ENCODE measurements around the gene SPATA13.

Gene SPATA13

DNA sequence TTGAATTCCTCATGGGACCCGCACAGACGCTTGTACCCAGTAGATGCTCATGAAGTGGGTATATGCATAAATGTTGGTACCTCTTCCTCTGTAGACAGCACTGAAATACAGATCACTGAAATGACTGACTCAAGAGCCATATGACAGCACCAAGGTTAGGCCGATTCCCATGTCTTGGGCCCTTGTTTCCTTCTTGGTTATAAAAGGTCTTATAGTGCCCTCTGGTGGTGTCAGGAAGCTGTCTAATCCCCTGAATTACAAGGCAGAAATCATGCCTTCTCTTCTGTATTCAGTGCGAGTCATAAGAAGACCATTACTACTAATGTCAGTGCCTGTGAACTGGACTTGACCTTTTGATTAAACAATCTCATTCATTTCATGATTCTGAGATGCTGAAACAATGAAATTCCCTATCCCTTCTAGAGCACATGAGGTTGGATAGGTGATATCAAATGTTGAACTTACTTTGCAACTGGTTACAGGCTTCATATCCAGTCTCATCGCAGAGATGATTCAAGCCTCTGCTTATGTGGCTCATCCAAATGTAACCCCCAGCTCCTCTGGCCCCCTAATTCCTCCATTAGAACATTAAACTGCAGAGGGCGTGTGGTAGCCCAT lies 59.7 kb downstream of the SPATA13 start:
- no peaks in the 10 kb centered on the region for H3K27me3 ChIP-seq (ENCODE audit: low read length)
- no peak overlapping the region for H3K27ac ChIP-seq (ENCODE audit: low read depth, low read length)
- H3K4me2 ChIP-seq (ENCODE audit: low read depth, low read length, poor library complexity, severe bottlenecking), result no peak overlapping the region
- H3K9me2 ChIP-seq (replicated peaks; ENCODE audit: insufficient read depth, low read length), result no peaks in the 10 kb centered on the region
- no peak overlapping the region for H3K4me3 ChIP-seq (ENCODE audit: insufficient read depth, low read length, poor library complexity, severe bottlenecking)
- no peaks in the 10 kb centered on the region for H4K20me1 ChIP-seq (ENCODE audit: low read depth, low read length)
- H3K79me2 ChIP-seq (ENCODE audit: insufficient read depth, low read length), result no peaks in the 10 kb centered on the region
- H2AFZ ChIP-seq (ENCODE audit: low read depth, low read length, severe bottlenecking), result no peak overlapping the region
- H3F3A ChIP-seq (ENCODE audit: insufficient read depth), result no peaks in the 10 kb centered on the region
- no peaks in the 10 kb centered on the region for H3K36me3 ChIP-seq (ENCODE audit: low read length)
- H3K9ac ChIP-seq (ENCODE audit: low read length), result no peak overlapping the region
- no peaks in the 10 kb centered on the region for H3K9me3 ChIP-seq (ENCODE audit: insufficient read depth, low read length)
- no peak for TF ChIP-seq EZH2phosphoT487 (conservative IDR thresholded peaks at IDR 0.05; ENCODE audit: low read length)
- TF ChIP-seq, protein P1, sequence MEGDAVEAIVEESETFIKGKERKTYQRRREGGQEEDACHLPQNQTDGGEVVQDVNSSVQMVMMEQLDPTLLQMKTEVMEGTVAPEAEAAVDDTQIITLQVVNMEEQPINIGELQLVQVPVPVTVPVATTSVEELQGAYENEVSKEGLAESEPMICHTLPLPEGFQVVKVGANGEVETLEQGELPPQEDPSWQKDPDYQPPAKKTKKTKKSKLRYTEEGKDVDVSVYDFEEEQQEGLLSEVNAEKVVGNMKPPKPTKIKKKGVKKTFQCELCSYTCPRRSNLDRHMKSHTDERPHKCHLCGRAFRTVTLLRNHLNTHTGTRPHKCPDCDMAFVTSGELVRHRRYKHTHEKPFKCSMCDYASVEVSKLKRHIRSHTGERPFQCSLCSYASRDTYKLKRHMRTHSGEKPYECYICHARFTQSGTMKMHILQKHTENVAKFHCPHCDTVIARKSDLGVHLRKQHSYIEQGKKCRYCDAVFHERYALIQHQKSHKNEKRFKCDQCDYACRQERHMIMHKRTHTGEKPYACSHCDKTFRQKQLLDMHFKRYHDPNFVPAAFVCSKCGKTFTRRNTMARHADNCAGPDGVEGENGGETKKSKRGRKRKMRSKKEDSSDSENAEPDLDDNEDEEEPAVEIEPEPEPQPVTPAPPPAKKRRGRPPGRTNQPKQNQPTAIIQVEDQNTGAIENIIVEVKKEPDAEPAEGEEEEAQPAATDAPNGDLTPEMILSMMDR (IDR thresholded peaks at IDR 0.05; ENCODE audit: insufficient read depth, low read length, poor library complexity, severe bottlenecking), result peak; percentile 62

DNA sequence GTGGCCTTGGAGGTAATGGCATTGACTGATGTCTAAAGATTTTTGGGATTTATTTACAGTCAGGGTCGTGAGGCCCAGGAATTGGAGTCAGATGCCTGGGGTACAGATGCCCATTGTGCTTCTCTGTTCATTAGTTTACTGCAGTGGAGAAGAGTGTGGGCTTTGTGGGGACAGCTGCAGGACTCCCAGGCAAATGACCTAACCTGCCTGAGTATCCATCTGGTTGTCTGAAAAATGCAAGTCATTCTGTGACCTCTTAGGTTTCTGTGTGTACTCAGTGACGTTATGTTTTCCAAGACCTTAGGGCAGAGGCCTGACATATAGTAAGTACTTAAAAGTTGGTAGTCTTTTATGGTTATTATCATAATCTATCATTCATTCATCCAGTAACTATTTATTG lies 60.5 kb downstream of the SPATA13 start:
- Histone ChIP-seq H3K27ac (ENCODE audit: low read depth, low read length) (no peak overlapping the region), H2AFZ (ENCODE audit: low read depth, low read length, severe bottlenecking) (no peak overlapping the region), H3K79me2 (ENCODE audit: insufficient read depth, low read length) (no peaks in the 10 kb centered on the region), H3F3A (ENCODE audit: insufficient read depth) (no peaks in the 10 kb centered on the region), H3K4me3 (ENCODE audit: insufficient read depth, low read length, poor library complexity, severe bottlenecking) (no peak overlapping the region), H3K36me3 (ENCODE audit: low read length) (no peaks in the 10 kb centered on the region), H4K20me1 (ENCODE audit: low read depth, low read length) (no peaks in the 10 kb centered on the region), H3K27me3 (ENCODE audit: low read length) (no peaks in the 10 kb centered on the region), H3K9me3 (ENCODE audit: insufficient read depth, low read length) (no peaks in the 10 kb centered on the region), H3K9me2 (replicated peaks; ENCODE audit: insufficient read depth, low read length) (no peaks in the 10 kb centered on the region), H3K9ac (ENCODE audit: low read length) (no peak overlapping the region), H3K4me2 (ENCODE audit: low read depth, low read length, poor library complexity, severe bottlenecking) (no peak overlapping the region)
- TF ChIP-seq EZH2phosphoT487 (conservative IDR thresholded peaks at IDR 0.05; ENCODE audit: low read length), result no peak
- TF ChIP-seq, protein P1 (IDR thresholded peaks at IDR 0.05; ENCODE audit: insufficient read depth, low read length, poor library complexity, severe bottlenecking), result no peak

DNA sequence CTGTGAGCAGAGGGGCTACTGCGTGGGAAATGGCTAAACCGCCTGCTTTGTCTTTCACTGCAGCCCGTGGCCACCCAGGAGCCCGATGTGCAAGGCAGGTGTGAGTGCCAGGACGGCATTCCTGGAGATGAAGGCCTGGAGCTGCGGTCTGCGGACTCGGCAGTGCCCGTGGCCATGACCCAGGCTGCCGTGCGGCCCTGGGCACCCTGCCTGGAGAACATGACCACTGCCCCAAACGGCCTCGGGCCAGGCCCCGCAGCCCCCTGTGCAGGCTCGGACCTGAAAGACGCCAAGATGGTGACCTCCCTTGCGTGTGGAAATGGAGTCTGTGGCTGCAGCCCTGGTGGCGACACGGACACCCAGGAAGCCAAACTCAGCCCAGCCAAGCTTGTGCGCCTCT lies 62.2 kb downstream of the SPATA13 start:
- H3K9me3 ChIP-seq (ENCODE audit: insufficient read depth, low read length), result no peaks in the 10 kb centered on the region
- H4K20me1 ChIP-seq (ENCODE audit: low read depth, low read length), result no peaks in the 10 kb centered on the region
- H3K36me3 ChIP-seq (ENCODE audit: low read length), result no peaks in the 10 kb centered on the region
- H3K27ac ChIP-seq (ENCODE audit: low read depth, low read length), result no peak overlapping the region
- no peak overlapping the region for H2AFZ ChIP-seq (ENCODE audit: low read depth, low read length, severe bottlenecking)
- TF ChIP-seq, protein P1 (IDR thresholded peaks at IDR 0.05; ENCODE audit: insufficient read depth, low read length, poor library complexity, severe bottlenecking), result no peak
- no peak for TF ChIP-seq EZH2phosphoT487 (conservative IDR thresholded peaks at IDR 0.05; ENCODE audit: low read length)
- H3K9me2 ChIP-seq (replicated peaks; ENCODE audit: insufficient read depth, low read length), result no peaks in the 10 kb centered on the region
- H3K79me2 ChIP-seq (ENCODE audit: insufficient read depth, low read length), result no peaks in the 10 kb centered on the region
- no peak overlapping the region for H3K4me3 ChIP-seq (ENCODE audit: insufficient read depth, low read length, poor library complexity, severe bottlenecking)
- H3F3A ChIP-seq (ENCODE audit: insufficient read depth), result no peaks in the 10 kb centered on the region
- no peaks in the 10 kb centered on the region for H3K27me3 ChIP-seq (ENCODE audit: low read length)
- no peak overlapping the region for H3K9ac ChIP-seq (ENCODE audit: low read length)
- no peak overlapping the region for H3K4me2 ChIP-seq (ENCODE audit: low read depth, low read length, poor library complexity, severe bottlenecking)
